ENCODE measurements around the gene RNF217. TPM values are rescaled to one million over a fixed set of nuclear protein-coding genes. Genes with fewer than 3 reads are reported as not detected.
"Not testable (repeated sequence)": the region's sequence is repeated elsewhere in the genome, so short reads cannot be mapped to it uniquely, and the experiment has no call there.

RNF217 gene
- total RNA-seq, 1 donor from 2014 or later, result 0.64 TPM

DNA sequence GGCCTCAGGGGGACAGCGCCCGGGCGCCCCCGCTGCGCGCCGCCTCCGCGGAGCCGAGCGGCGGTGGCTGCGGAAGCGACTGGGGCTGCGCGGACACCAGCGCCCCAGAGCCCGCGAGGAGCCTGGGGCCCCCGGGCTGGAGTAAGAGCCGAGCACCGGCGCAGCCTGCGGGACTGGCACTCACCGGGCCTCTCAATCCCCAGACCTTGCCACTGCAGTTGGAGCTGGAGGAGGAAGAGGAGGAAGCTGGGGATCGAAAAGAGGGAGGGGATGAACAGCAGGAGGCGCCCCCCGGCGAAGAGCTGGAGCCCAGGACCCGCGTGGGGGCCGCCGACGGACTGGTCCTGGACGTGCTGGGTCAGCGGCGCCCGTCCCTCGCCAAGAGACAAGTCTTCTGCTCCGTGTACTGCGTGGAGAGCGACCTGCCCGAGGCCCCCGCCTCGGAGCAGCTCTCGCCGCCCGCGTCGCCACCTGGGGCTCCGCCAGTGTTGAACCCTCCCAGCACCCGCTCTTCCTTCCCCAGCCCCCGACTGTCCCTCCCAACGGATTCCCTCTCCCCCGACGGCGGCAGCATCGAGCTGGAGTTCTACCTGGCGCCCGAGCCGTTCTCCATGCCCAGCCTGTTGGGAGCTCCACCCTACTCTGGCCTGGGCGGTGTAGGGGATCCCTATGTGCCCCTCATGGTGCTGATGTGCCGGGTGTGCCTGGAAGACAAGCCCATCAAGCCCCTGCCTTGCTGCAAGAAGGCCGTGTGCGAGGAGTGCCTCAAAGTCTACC, 590 bp downstream of the RNF217 start:
- intact Hi-C loops (cut with micrococcal nuclease), result no loop called here

DNA sequence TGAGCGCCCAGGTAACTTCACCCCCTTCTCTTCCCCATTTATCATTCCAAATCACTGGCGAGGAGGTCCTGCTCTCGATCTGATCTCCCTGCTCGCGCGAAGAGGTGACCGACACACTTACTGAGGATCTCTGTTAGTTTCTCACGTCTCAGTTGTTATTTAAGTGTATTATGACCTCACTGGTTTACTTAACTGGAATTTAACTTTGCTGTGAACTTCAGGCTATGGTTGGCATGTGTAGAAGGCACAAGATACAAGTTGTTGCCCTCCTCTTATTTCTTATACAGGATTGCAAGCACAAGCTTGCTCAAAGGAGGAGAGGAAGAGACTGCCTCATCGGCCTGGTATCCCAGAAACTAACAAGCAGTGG, 1.2 kb downstream of the RNF217 start:
- intact Hi-C loops (cut with micrococcal nuclease), result no loop called here

DNA sequence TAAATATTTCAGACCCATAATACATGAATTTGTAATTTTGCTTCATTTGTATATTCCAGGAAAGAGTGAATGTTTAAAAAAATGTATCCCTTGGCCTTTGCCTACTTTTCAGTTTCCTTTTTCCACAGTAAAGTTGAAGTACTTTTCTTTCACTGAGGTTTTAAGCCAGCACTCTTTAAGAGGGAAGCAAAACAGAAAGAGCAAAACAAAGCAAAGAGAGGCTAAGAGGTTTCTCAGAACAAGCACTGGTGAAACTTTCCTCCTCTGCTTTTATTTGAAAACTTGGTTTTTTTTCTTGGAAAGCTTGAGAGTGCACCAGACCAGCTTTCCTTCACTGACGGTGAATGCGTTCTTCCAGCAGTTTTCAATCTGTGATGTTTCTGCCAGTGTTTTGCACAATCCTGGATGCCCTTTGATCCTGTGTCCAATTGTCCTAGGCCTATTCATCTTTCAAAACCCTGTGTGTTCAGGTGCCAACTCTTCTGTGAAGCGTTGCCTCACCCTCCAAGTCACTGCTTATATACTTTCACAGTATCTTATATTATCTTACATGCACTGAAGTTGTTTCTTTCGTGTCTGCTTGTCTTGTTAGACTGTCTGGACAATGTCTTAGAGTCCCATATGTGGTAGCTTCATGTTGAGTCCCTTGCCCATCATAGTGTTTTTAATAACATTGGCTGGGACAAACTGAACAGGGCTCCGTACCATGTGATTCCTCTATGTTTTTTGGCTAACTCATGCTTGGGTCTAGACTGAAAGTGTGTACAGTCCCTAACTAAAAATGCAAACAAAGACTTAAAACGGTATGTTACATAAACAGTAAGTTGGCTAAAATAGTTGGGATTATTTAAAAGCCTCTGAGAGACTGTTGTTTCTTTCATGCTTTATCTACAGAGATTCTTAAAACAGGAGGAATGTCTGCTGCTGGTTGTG, 1.9 kb downstream of the RNF217 start:
- intact Hi-C loops (cut with micrococcal nuclease), result no loop called here

DNA sequence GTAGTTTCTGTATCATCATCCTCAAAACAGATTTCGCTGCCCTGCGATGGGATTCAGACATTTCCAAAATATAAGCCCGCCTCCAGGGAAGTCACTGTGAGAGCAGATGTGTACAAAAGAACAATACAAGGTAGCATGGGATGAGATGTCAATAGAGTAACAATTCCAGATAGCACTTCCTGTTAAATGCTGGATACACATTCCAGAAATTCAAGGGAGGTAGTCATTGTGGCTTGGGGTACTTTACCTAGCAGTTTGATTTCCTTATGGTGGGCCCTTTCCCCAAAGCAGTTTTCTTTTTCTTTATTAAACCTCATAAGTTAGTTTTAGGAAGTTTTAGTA, 2.5 kb downstream of the RNF217 start:
- intact Hi-C loops (cut with micrococcal nuclease), result no loop called here

DNA sequence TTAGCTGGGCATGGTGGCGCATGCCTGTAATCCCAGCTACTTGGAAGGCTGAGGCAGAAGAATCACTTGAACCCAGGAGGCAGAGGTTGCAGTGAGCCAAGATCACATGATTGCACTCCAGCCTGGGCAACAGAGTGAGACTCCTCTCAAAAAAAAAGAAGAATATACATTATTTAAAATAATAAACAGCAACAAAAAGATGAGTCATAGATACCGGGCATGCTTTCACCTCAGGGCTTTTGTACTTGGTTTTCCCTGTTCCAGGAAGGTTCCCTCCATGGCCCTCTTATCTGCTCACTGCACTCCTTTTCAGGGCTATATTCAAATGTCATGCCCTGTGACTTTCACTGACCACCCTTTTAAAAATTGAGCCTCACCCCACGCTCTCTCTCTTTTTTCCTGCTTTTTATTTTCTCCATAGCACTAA, 3.2 kb downstream of the RNF217 start:
- intact Hi-C loops (cut with micrococcal nuclease), result not testable (repeated sequence)

DNA sequence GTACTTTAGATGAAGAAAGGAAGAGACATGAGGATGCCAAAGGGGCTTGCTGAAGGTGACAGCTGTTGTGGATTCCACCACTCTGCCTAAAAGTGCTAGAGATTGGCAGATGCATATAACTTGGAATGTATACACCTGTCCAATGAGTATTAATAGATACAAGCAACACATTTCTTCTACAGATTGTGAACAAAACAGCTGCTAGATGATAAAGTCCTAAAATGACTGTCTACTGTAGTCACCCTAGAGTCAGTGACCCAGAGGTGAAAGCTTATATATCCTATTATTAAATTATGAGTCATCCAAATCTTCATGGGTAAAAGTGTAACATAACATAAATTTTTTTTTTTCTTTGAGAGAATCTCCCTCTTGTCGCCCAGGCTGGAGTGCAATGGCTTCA, 5.2 kb downstream of the RNF217 start:
- intact Hi-C loops (cut with micrococcal nuclease), result no loop called here

DNA sequence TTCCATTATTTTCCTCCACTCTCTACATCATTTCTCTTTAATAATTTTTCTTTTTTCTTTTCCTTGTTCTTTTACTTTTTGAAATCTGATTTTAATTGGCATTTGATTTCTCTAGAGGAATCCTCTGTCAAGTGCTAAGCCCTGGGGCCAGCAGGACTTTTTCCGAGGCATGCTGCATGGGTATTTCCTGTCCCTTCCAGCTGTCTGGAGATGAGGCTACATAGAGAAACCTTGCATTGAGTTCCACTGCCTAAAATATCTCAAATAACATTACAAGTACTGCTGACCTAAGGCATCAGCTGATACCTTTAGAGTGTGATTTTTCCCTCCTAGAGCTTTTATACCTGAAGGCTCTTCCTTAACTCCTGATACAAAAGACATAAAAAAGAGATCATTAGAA, 6.2 kb downstream of the RNF217 start:
- intact Hi-C loops (cut with micrococcal nuclease), result no loop called here

DNA sequence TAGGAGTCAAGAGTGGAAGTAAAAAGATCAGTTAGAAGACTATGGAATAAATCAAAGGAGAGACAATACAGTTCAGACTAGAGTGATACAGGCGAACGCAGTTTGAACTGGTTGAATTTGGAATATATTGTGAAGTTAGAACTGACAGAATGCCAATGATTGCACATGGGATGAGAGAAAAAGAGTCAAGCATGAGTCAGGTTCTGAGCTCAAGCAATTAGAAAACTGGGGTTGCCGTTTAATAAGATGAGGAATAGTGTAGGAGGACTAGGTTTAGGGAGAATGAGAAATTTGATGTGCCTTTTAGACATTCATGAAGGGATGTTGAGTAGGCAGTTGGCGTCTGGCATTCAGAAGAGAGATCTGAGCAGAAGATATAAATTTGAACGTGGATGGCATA, 8.0 kb downstream of the RNF217 start:
- intact Hi-C loops (cut with micrococcal nuclease), result no loop called here

DNA sequence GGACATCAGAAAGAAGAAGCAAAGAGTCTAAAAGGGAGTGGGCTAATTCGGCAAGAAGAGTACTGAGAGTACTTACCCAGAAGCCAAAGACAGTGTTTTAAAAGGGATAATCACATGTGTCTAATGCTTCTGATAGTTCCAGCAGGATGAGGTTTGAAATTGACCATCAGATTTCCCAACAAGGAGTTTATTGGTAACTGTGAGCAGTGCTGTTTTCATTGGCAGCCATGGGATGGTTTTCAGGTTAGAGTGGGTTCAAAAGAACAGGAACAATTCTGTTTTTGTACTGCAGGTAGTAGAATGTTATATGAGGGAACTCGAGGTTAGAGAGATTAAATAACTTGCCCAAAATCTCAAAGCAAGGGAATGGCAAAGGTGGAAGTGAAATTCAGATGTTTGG, 8.5 kb downstream of the RNF217 start:
- intact Hi-C loops (cut with micrococcal nuclease), result no loop called here

DNA sequence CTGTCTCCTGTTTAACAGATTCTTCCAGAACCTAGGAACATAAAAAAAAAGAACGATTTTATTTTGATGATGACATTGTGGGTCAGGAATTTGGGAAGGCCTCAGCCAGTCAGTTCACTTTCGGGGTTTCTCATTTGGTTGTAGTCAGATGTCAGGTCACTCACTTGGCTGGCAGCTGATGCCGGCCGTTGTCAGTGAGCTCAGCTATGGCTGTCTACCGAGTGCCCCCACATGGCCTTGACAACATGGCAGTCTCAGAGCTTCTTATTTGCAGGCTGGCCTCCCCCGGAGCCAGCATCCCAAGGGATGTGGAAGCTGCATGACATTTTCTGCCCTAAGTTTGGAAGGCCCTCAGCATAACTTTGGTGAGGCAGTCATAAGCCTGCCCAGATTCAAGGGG, 11.5 kb downstream of the RNF217 start:
- intact Hi-C loops (cut with micrococcal nuclease), result no loop called here

DNA sequence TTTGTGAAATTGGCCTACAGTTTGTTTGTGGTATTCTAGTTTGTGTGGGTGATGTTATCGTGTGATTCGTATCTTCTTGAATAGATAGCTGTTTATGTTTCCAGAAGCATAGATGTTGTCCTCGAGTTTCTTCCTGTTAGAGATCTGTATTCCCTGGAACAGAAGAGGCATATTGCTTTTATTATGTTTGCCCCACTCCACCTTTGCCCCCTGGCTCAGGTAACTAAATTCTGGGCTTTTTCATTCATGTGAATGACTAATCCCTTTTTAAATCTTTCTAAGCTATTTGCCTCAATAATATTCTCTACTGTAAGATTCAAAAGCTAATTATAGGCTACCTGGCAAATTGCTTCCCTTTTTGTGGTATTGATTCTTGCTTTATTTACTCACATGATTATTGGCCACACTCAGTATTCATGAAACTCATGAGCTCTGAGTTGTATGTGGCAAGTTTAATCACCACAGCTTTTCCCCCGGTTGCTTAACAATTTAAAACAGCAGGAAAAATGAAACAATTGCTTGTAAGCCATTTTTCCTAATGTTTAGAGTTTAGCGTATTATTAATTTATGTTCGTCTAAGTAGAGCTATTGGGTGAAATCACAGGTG, 12.6 kb downstream of the RNF217 start:
- intact Hi-C loops (cut with micrococcal nuclease), result no loop called here

DNA sequence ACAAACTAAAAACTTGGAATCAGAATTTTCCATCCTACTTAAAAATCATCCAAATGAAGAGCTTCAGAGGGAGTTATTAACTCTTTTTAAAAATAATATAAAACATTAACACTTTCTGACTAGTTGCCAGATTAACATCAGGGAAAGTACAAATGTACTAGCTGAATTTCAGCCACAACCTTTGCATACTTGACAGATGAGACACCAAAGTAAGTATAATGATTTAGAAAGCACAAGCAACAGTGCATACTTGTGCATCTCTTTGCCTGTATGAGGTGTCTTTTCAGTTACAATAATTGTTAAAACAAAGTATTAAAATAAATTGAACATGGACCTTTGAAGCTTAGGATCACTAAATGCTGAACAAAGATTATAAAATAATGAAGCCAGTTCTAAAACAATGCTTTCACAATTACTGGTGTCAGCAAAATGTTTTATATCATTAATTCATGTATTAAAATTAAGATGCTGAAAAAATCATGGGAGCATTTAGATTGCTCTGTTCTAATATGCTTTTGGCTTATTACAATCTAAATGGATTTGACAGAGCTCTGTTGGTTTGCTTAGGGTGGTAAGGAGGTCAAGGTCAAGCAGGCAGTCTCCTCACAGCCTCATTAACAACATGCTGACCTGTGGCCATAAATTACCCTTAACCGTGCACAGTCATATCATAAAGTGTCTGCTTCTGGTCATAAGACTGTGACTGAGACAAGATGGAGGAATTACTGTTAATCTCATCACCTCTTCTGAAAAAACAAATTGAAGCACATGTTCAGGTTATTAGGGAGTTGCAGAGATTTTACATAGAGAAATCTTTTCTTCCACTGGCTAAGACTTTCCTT, 15.1 kb downstream of the RNF217 start:
- intact Hi-C loops (cut with micrococcal nuclease), result no loop called here

DNA sequence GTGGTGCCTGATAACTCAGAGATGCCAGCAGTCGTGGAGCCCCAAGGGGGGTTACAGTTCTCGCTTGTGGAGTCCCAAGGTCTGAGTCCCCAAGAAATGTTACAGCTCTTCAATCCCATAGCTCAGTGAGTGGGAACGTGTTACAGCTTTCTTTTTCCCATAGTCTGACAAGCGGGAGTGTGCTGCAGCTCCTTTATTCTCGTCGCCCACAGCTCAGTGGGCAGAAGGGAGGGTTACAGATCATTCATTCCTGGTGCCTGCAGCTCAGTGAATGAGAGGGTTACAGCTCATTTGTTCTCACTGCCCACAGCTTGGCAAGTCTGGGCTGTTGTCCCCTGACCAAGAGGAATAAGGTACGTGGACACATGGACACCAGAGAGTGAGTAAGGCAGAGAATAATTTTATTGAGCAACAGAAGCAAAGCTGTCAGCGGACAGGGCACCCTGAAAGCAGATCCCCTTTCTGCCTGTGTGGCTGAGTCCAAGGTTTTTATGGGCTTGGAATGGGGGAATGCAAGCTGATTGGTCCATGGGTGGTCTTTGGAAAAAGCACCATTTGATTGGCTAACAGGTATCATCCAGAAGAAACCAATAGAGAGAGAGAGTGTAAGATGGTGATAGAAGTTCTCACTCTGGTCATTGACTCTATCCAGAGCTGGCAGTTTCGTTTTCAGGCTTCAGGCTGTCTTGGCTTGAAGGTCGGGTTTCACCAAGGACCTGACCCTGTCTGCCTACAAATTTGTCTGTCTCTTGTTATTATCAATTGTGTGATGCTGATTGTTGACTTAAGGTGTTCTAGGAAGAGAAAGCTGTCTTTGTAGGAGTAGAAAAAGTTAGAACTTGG, 16.4 kb downstream of the RNF217 start:
- intact Hi-C loops (cut with micrococcal nuclease), result no loop called here

DNA sequence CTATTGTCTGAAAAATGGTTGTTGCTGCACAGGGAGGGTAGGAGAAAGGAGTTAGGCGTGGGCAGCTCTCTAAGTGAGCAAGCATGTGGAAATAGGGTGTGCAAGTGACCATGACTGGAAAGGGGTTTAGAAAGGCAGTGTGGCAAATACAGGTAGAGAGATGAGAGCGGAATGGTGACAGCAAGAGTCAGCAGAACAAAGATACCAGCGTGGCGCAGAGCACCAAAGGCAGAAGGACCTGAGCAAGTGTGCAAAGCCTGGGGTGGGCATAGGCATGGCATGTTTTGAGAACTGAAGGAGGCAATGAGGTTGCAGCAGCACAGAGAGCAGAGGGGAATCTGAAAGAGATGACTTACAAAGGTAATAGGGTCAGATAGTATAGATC, 17.0 kb downstream of the RNF217 start:
- intact Hi-C loops (cut with micrococcal nuclease), result no loop called here

DNA sequence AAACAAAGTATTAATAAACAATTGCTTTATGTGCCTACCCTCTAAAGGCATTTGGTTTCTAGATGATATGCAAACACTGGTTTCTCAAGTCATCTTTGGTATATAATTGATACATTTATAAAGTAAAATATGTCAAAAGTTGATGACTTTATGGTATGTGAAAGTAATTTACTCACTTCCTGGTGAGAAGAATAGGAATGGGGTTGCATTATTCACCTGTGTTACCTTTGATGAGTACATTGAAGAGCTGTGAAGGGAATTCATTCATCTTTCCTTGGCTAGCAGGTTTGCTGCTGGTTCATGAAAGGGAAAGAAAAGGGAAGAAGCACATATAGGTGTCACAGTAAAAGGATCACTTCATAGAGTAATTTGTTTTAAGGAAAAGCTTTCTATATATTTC, 20.4 kb downstream of the RNF217 start:
- intact Hi-C loops (cut with micrococcal nuclease), result no loop called here

DNA sequence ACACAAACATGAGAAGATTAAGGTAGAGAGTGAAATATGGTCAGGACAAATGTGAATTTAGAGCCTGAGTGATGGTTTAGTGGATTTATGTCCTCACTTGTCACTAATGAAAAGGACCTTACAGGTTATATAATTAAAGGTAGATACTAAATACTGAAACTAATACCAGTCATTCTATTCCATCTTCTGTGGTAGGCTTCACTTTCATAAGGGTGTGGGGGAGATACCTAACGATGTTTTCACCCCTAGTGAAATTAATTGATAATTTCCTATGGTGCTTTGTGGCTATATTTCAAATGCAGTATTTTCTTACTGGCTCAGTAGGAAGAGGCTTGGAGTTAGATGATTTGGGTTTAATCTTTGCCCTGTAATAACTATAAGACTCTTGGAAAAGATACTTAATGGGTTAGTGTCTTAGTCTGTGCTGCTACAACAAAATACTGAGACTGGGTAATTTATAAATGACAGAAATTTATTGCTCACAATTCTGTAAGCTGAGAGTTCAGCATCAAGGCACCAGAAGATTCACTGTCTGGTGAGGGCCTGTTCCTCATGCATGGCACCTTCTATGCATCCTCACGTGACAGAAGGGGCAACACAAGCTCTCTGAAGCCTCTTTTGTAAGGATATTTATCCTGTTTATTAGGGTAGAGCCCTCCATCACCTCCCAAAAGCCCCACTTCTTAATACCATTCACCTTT, 21.3 kb downstream of the RNF217 start:
- intact Hi-C loops (cut with micrococcal nuclease), result no loop called here

DNA sequence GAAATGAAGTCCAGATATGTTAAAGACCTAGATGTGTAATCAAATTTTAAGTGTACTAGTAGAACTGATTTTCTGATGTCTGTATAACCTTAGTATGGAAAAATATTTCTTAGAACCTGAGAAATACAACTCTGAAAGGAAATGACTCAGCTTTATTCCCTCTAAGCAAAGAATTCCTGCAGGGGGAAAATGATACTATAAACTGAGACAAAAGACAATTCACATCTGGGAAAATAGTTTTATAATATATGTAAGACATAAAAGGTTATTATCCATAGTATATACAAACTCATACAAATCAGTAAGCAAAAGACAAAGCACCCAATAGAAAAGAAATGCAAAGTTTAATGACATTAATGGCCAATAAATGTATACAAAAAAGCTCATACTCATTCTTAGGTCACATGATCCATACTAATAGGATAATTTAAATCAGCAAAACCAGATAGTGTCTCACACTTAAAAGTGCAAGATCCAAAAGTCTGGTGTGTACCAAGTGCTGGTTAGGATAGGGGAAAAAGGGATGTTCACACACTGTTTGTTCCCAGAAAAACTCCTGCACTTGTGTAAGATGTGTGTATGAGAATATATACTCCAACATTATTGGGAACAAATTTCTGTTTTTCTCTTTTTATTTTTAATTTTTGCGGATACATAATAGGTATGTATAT, 22.6 kb downstream of the RNF217 start:
- intact Hi-C loops (cut with micrococcal nuclease), result no loop called here

DNA sequence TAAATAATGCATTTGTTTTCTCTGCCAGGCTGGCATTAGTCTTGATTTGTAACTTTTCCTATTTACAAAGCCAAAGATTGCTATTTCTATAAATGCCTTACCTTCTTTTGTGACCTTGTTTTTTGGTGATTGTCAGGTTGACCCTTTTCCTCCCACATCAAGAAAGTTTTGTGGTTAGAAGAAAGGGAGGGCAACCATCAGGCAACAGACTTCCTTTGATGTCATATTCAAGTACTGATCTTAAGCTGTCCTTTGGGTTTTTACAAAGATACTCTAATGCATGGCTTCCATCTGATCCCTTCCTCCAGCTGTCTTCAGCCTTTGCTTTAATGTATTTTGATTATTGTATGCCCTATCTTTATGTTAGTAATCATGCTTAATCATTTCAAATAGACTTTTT, 23.9 kb downstream of the RNF217 start:
- intact Hi-C loops (cut with micrococcal nuclease), result no loop called here

DNA sequence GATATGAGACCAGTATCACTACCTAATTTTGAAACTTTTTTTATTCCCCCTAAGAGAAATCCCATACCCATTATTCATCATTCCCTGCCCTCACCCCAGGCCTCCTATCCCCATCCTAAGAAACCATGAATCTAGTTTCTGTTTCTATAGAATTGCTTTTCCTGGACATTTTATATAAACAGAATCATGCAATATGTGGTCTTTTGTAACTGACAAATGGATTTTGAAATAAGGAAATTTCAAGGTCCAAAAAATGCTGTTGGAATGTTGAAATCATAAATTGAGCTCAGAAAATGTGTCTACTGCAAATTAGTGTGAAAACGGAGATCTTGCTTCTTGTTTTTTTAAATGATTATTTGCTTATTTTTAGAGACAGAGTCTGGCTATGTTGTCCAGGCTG, 25.1 kb downstream of the RNF217 start:
- intact Hi-C loops (cut with micrococcal nuclease), result no loop called here

Measured in T-helper 2 cell treated with Interferon-gamma antibody and Interleukin-4, amounts not matched to agents 100 ng/mL and 5 ng/mL, for 36 hours (primary cell).